VCaP (cell line): Measurements from ENCODE around the gene ODC1.

Experiments used
- H3K27ac ChIP-seq: fragments of 450-650 bp; 2 replicates; pipeline ENCODE4 v1.5.1; 2017
- CTCF ChIP-seq: fragments of 450-650 bp; conservative IDR thresholded peaks from 2 replicates; pipeline ENCODE4 v1.5.1; 2017; ENCODE audit warnings: mild to moderate bottlenecking, moderate library complexity

The ODC1 gene

GRCh38 chr2:10393640-10393982 lies 54.5 kb downstream of the ODC1 start:
- no peak overlapping the region for H3K27ac ChIP-seq
- no peak for TF ChIP-seq CTCF

DNA sequence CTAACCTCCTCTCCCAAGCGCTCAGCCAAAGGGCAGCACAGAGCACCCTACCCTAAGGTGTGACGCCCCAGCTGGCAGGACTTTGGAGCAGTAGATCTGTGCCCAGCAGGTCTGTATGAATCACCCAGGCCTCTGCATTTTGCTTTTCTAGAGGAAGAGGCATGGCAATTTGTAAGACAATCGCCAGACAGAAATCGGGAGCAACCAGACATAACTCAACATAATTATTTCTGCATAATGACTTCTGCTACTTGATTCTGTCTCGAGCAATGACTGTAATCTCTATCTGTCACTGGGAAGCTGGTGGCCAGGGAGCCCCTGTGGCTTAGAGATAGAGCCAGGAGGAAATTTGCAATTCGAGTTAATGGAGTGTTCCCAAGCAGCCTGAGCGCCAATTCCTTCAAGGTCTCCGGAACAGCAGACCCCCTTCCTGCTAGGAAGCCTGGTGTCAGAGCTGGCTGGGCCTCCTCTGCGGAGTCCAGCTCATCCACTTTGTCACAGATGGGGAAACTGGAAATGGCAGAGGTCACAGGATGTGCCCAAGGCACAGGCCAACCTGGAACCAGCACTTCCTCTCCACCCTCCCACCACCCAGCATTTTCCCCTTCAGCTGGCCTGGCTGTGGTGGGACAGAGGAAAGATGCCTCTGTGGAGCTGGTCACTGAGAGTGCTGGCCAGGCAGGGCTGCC lies 55.0 kb downstream of the ODC1 start:
- no peak overlapping the region for H3K27ac ChIP-seq
- no peak for TF ChIP-seq CTCF

- TF ChIP-seq CTCF = no peak
- no peak overlapping the region for H3K27ac ChIP-seq
Measured at GRCh38 chr2:10392548-10392947, 55.6 kb downstream of the ODC1 start.

DNA sequence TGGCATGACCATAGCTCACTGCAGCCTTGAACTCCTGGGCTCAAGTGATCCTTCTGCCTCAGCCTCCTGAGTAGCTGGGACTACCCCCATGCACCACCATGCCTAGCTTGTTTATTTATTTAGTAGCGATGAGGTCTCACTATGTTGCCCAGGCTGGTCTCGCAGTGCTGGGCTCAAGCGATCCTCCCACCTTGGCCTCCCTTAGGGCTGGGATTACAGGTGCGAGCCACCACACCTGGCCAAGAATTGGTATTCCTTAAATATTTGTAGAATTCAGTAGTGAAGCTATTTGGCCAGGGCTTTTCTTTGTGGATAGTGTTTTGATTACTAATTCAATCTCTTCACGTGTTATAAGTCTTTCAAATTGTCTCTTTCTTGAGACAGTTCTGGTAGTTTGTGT lies 56.0 kb downstream of the ODC1 start:
- no peak overlapping the region for H3K27ac ChIP-seq
- TF ChIP-seq CTCF = no peak

DNA sequence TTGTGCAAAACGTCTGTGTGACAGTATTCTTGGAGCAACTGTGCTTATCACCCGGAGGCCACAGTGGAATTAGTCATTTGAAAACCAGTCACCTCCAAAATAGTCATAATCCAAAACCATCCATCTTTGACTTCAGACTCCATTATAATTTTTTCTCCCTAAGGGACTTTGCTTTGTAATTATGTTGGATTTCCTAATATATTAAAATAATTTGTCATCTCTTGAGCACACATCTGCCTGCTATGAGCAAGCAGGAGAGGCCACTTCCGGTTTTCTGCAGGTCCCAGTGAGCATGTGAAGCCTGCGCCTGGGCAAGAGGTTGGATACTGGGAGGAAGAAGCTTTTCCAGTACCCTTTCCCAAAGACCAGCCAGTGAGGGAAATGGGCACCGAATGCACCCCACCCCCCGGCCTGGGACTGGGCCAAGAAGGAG lies 57.7 kb downstream of the ODC1 start:
- H3K27ac ChIP-seq = no peak overlapping the region
- no peak for TF ChIP-seq CTCF
